ENCODE data around the gene SH3RF1. TPM values are rescaled to one million over a fixed set of nuclear protein-coding genes. Genes with fewer than 3 reads are reported as not detected.

Gene SH3RF1
- total and polyA plus RNA-seq, 4 donors: 1.8 to 7.9 (median 3.5) TPM

GRCh38 chr4:169136330-169136729, 134.4 kb downstream of the SH3RF1 start (continued):
- no peak for TF ChIP-seq NR2F2 (IDR thresholded peaks at IDR 0.05)

- Histone ChIP-seq H3K27ac (ENCODE audit: low read depth in 1 of 2, low read length in 2 of 2) (no peak overlapping the region), H3K36me3 (ENCODE audit: control insufficient read depth in 4 of 4, insufficient read depth in 3 of 4, low read depth in 1 of 4, low read length in 3 of 4) (peaks cover 3 to 17% (median 5%) of the 10 kb centered on the region in 4 donors), H3K4me1 (ENCODE audit: control insufficient read depth in 4 of 4, insufficient read depth in 4 of 4, low read length in 3 of 4) (peaks cover 0 to 10% (median 3%) of the 10 kb centered on the region in 4 donors), H3K9me3 (ENCODE audit: control insufficient read depth in 4 of 4, low read length in 3 of 4) (no peaks in the 10 kb centered on the region), H3K9ac (ENCODE audit: low read depth in 1 of 2, low read length in 2 of 2) (no peak overlapping the region), H3K4me3 (ENCODE audit: low read depth in 1 of 3, low read length in 3 of 3) (no peak overlapping the region), H3K27me3 (ENCODE audit: control insufficient read depth in 4 of 4, insufficient read depth in 4 of 4, low read length in 3 of 4) (no peaks in the 10 kb centered on the region)
- TF ChIP-seq FOXA2 (IDR thresholded peaks at IDR 0.05) (no peak), RXRA (IDR thresholded peaks at IDR 0.05) (no peak), MAX (IDR thresholded peaks at IDR 0.05) (no peak), REST (IDR thresholded peaks at IDR 0.05) (no peak), SP1 (IDR thresholded peaks at IDR 0.05) (no peak), HNF4A (conservative IDR thresholded peaks at IDR 0.05) (no peak), YY1 (IDR thresholded peaks at IDR 0.05) (no peak), CTCF (IDR thresholded peaks at IDR 0.05; ENCODE audit: low read depth, low read length, missing input control) (no peak), JUND (IDR thresholded peaks at IDR 0.05) (no peak), NR2F2 (IDR thresholded peaks at IDR 0.05) (no peak), TAF1 (conservative IDR thresholded peaks at IDR 0.05) (no peak), ATF3 (IDR thresholded peaks at IDR 0.05) (no peak), RAD21 (IDR thresholded peaks at IDR 0.05) (no peak), FOXA1 (IDR thresholded peaks at IDR 0.05) (no peak), HNF4G (IDR thresholded peaks at IDR 0.05) (no peak), ZBTB33 (IDR thresholded peaks at IDR 0.05) (no peak), EGR1 (IDR thresholded peaks at IDR 0.05; ENCODE audit: low read depth in 2 of 2) (no peak)
- 88% methylated on average over 2 of the region's 2 CpGs for WGBS
- DNase-seq (ENCODE audit: low spot score): no peak
Observed at GRCh38 chr4:169135776-169136175, 135.0 kb downstream of the SH3RF1 start.

Data from liver (tissue), 9 donors.